ENCODE measurements around the gene DCLK2. TPM values are rescaled to one million over a fixed set of nuclear protein-coding genes. Genes with fewer than 3 reads are reported as not detected.

The DCLK2 gene
- total RNA-seq, 6 donors from 2014 or later = 2.1 to 16.8 (median 3.3) TPM

- peak in 1 of 6 experiments; percentile 12 for TF ChIP-seq CTCF (IDR thresholded peaks at IDR 0.05)
- no peak for TF ChIP-seq EP300 (IDR thresholded peaks at IDR 0.05)
- WGBS, 2 donors = 67 to 71% methylated on average over 1 of the region's 1 CpG
- Histone ChIP-seq H3K27ac (no peak overlapping the region), H3K36me3 (no peaks in the 10 kb centered on the region), H3K27me3 (no peaks in the 10 kb centered on the region), H3K9me3 (no peaks in the 10 kb centered on the region), H3K4me1 (peaks cover 0 to 8% (median 0%) of the 10 kb centered on the region in 4 donors), H3K4me3 (no peak overlapping the region)
- no peak for DNase-seq
- ATAC-seq (ENCODE audit: low FRiP score in 2 of 2) = no peak
Observed at GRCh38 chr4:150145090-150145945, 67.1 kb downstream of the DCLK2 start.

- WGBS, 2 donors = 77 to 81% methylated on average over 1 of the region's 1 CpG
- H3K27ac ChIP-seq = no peak overlapping the region
- ATAC-seq (ENCODE audit: low FRiP score in 2 of 2) = no peak
Observed at GRCh38 chr4:150145946-150146340, 67.7 kb downstream of the DCLK2 start.

GRCh38 chr4:150149381-150149780 lies 71.1 kb downstream of the DCLK2 start:
- no peak for DNase-seq
- H3K9me3 ChIP-seq = no peaks in the 10 kb centered on the region
- H3K27me3 ChIP-seq = no peaks in the 10 kb centered on the region
- ATAC-seq (ENCODE audit: low FRiP score in 2 of 2) = peak in 1 of 2 donors; percentile 47
- H3K4me3 ChIP-seq = no peak overlapping the region
- 52 to 89% methylated on average over 1 of the region's 1 CpG for WGBS, 2 donors
- no peak for TF ChIP-seq POLR2AphosphoS5 (IDR thresholded peaks at IDR 0.05)
- no peak for TF ChIP-seq CTCF (IDR thresholded peaks at IDR 0.05)
- TF ChIP-seq EP300 (IDR thresholded peaks at IDR 0.05) = no peak
- TF ChIP-seq POLR2A (IDR thresholded peaks at IDR 0.05) = no peak
- H3K36me3 ChIP-seq = no peaks in the 10 kb centered on the region
- H3K27ac ChIP-seq = no peak overlapping the region
- H3K4me1 ChIP-seq = peaks cover 0 to 8% (median 0%) of the 10 kb centered on the region in 4 donors

More at GRCh38 chr4:150145946-150146340, 67.7 kb downstream of the DCLK2 start:
- Histone ChIP-seq H3K36me3 (no peaks in the 10 kb centered on the region), H3K27me3 (no peaks in the 10 kb centered on the region), H3K4me1 (peaks cover 0 to 8% (median 0%) of the 10 kb centered on the region in 4 donors), H3K4me3 (no peak overlapping the region), H3K9me3 (no peaks in the 10 kb centered on the region)
- TF ChIP-seq CTCF (IDR thresholded peaks at IDR 0.05) (no peak), POLR2AphosphoS5 (IDR thresholded peaks at IDR 0.05) (no peak), POLR2A (IDR thresholded peaks at IDR 0.05) (no peak), EP300 (IDR thresholded peaks at IDR 0.05) (no peak)
- no peak for DNase-seq

GRCh38 chr4:150150629-150151062 lies 72.4 kb downstream of the DCLK2 start:
- Histone ChIP-seq H3K9me3 (no peaks in the 10 kb centered on the region), H3K4me1 (peaks cover 0 to 5% (median 0%) of the 10 kb centered on the region in 4 donors), H3K4me3 (no peak overlapping the region), H3K36me3 (no peaks in the 10 kb centered on the region), H3K27ac (no peak overlapping the region), H3K27me3 (no peaks in the 10 kb centered on the region)
- ATAC-seq (ENCODE audit: low FRiP score in 2 of 2) = no peak
- WGBS, 2 donors = 92 to 100% methylated on average over 1 of the region's 1 CpG
- TF ChIP-seq POLR2A (IDR thresholded peaks at IDR 0.05) (no peak), CTCF (IDR thresholded peaks at IDR 0.05) (no peak), EP300 (IDR thresholded peaks at IDR 0.05) (no peak), POLR2AphosphoS5 (IDR thresholded peaks at IDR 0.05) (no peak)
- DNase-seq = no peak

All from upper lobe of left lung (tissue), 6 donors.